GM12878 (cell line): ENCODE measurements around the gene SAXO1. TPM values are rescaled to one million over a fixed set of nuclear protein-coding genes. Genes with fewer than 3 reads are reported as not detected.

Experiments
- ATAC-seq: fragments of 200-7000 bp; cut with Tn5 transposase; 3 replicates; pipeline ENCODE4 v1.9.1; 2020; ENCODE audit warnings: mild to moderate bottlenecking, moderate library complexity
- BruUV-seq: library from RNA; stranded (reverse); fragments of 400-500 nt; replicated peaks from 2 replicates; lab custom pipeline; 2021; lab: Mats Ljungman, UMichigan
- CTCF ChIA-PET: fragments of 300-600 bp; sonication (Branson Sonifier 250); formaldehyde crosslinking; extraction: SDS; loops from one replicate; lab custom pipeline; 2021; ENCODE audit warnings: inconsistent platforms; lab: Yijun Ruan, JAX
- POLR2A ChIA-PET: fragments of 350-600 bp; formaldehyde crosslinking; extraction: SDS; loops from one replicate; lab custom pipeline; 2021; ENCODE audit warnings: inconsistent platforms; lab: Charles Lee
- RAD21 ChIA-PET: fragments of 300-600 bp; sonication (Branson Sonifier 250); formaldehyde crosslinking; loops from one replicate; lab custom pipeline; 2023; ENCODE audit warnings: antibody characterized with exemption; ENCODE audit not compliant: unreplicated experiment; lab: Charles Lee
- SMC1A ChIA-PET: fragments of 300-600 bp; sonication (Branson Sonifier 250); formaldehyde crosslinking; loops from one replicate; lab custom pipeline; 2023; ENCODE audit not compliant: unreplicated experiment, uncharacterized antibody; lab: Charles Lee
- DNase-seq: peaks from one replicate; pipeline ENCODE4 v3.0.0-alpha.2; 2011; ENCODE audit warnings: low read depth, low spot score
- FAIRE-seq: peaks from 3 replicates; lab custom pipeline; 2011; peaks lifted over from hg19 to GRCh38; lab: Jason Lieb, UNC
- H2AFZ ChIP-seq: 2 replicates; pipeline ENCODE4 v1.6.0; 2011; ENCODE audit warnings: low read depth, low read length, control low read depth; ENCODE audit not compliant: control insufficient read depth
- H3K27ac ChIP-seq: 2 replicates; pipeline ENCODE4 v1.5.1; 2011; ENCODE audit warnings: control low read depth; ENCODE audit not compliant: control insufficient read depth, insufficient read depth
- H3K27me3 ChIP-seq, 2 experiments: replicated peaks in 1 of 2; 2 replicates each; pipeline versions ENCODE4 v1.6.0 to v1.6.1; 2011; ENCODE audit warnings: low read length in 1 of 2; ENCODE audit not compliant: control insufficient read depth in 2 of 2, insufficient read depth in 2 of 2
- H3K36me3 ChIP-seq, 2 experiments: 2 replicates each; pipeline ENCODE4 v1.5.1; 2011; ENCODE audit warnings: low read length in 1 of 2; ENCODE audit not compliant: control insufficient read depth in 2 of 2, insufficient read depth in 2 of 2
- H3K4me1 ChIP-seq: 2 replicates; pipeline ENCODE4 v1.6.1; 2011; ENCODE audit warnings: mild to moderate bottlenecking, low read length, moderate library complexity, mixed read lengths; ENCODE audit not compliant: control insufficient read depth, insufficient read depth
- H3K4me2 ChIP-seq: 2 replicates; pipeline ENCODE4 v1.6.0; 2011; ENCODE audit warnings: control low read depth; ENCODE audit not compliant: control insufficient read depth, insufficient read depth
- H3K4me3 ChIP-seq: fragments of 200-600 bp; sonication (generic); 2 replicates; pipeline ENCODE4 v1.5.1; 2016
- H3K79me2 ChIP-seq: 2 replicates; pipeline ENCODE4 v1.6.0; 2011; ENCODE audit warnings: low read length; ENCODE audit not compliant: control insufficient read depth, insufficient read depth
- H3K9ac ChIP-seq: 2 replicates; pipeline ENCODE4 v1.8.0; 2011; ENCODE audit warnings: low read length, control low read depth, mixed read lengths; ENCODE audit not compliant: control insufficient read depth, insufficient read depth
- H3K9me3 ChIP-seq: replicated peaks from 3 replicates; pipeline ENCODE4 v1.5.1; 2011; ENCODE audit warnings: mild to moderate bottlenecking, low read length; ENCODE audit not compliant: control insufficient read depth, insufficient read depth
- H4K20me1 ChIP-seq: 2 replicates; pipeline ENCODE4 v1.6.0; 2011; ENCODE audit not compliant: control insufficient read depth, insufficient read depth
- CHD4 ChIP-seq: fragments of 200-600 bp; sonication (generic); IDR thresholded peaks from 2 replicates; pipeline ENCODE4 v1.6.1; 2016; ENCODE audit warnings: mild to moderate bottlenecking
- CTCF ChIP-seq, 3 experiments: IDR thresholded peaks in 2 of 3; conservative IDR thresholded peaks in 1 of 3; 2 replicates each; pipeline ENCODE4 v1.5.1; 2011; ENCODE audit warnings: low read depth in 3 of 3, low read length in 3 of 3, mild to moderate bottlenecking in 3 of 3, control low read depth in 2 of 3, moderate library complexity in 2 of 3, inconsistent platforms in 1 of 3, mixed read lengths in 1 of 3; ENCODE audit not compliant: control insufficient read depth in 2 of 3, insufficient read depth in 1 of 3; ENCODE audit errors: extremely low read depth in 1 of 3
- E2F8 ChIP-seq: fragments of 450-650 bp; IDR thresholded peaks from 2 replicates; pipeline ENCODE4 v1.6.1; 2018; ENCODE audit warnings: mild to moderate bottlenecking, low read depth, moderate library complexity; ENCODE audit not compliant: partially characterized antibody
- E4F1 ChIP-seq: fragments of 450-650 bp; IDR thresholded peaks from 2 replicates; pipeline ENCODE4 v1.6.1; 2018; ENCODE audit warnings: borderline replicate concordance, mild to moderate bottlenecking; ENCODE audit not compliant: partially characterized antibody
- FOS ChIP-seq: IDR thresholded peaks from 3 replicates; pipeline ENCODE4 v1.6.1; 2011; ENCODE audit warnings: borderline replicate concordance; ENCODE audit not compliant: insufficient read length; ENCODE audit errors: extremely low read depth
- MXI1 ChIP-seq: fragments of 150-350 bp; IDR thresholded peaks from 2 replicates; pipeline ENCODE4 v1.6.1; 2011; ENCODE audit warnings: low read depth, mild to moderate bottlenecking, inconsistent platforms, low read length, improper control_type of control experiment
- PBX3 ChIP-seq: IDR thresholded peaks from 2 replicates; pipeline ENCODE4 v1.6.1; 2011; ENCODE audit warnings: mild to moderate bottlenecking, low read depth, low read length, moderate library complexity; ENCODE audit not compliant: insufficient replicate concordance
- SP1 ChIP-seq: IDR thresholded peaks from one replicate; pipeline ENCODE4 v1.6.1; 2011; ENCODE audit warnings: low read depth, low read length
- SREBF2 ChIP-seq: IDR thresholded peaks from 2 replicates; pipeline ENCODE4 v1.6.1; 2012; ENCODE audit warnings: mild to moderate bottlenecking, low read length
- SUPT20H ChIP-seq: IDR thresholded peaks from 2 replicates; pipeline ENCODE4 v1.6.1; 2011; ENCODE audit warnings: low read depth, mild to moderate bottlenecking, low read length, moderate library complexity, borderline replicate concordance; ENCODE audit not compliant: control insufficient read depth
- SUZ12 ChIP-seq: fragments of 200-600 bp; sonication (generic); IDR thresholded peaks from one replicate; pipeline ENCODE4 v1.6.1; 2018; ENCODE audit warnings: antibody characterized with exemption, mild to moderate bottlenecking; ENCODE audit not compliant: unreplicated experiment
- ZNF24 ChIP-seq: fragments of 450-650 bp; IDR thresholded peaks from 2 replicates; pipeline ENCODE4 v1.6.1; 2017; ENCODE audit warnings: antibody characterized with exemption, mild to moderate bottlenecking
- WGBS: methylation state at CpG from one replicate; pipeline ENCODE4 v1.1.6; 2016; ENCODE audit warnings: low lambda C conversion rate; ENCODE audit not compliant: insufficient replicate concordance, insufficient coverage; ENCODE audit errors: missing lambda C conversion rate; 5-methylcytosine and 5-hydroxymethylcytosine counted together
- in situ Hi-C: fragments of 300-500 bp; cut with MboI; formaldehyde crosslinking; loops from 9 replicates; pipeline ENCODE4 v1.14.3; 2018; ENCODE audit warnings: mixed read lengths
- intact Hi-C: fragments of 100-400 bp; cut with micrococcal nuclease; formaldehyde crosslinking; loops from one replicate; pipeline ENCODE4 v1.14.2; 2022; ENCODE audit not compliant: unreplicated experiment
- polyA plus RNA-seq, 11 experiments: library from polyadenylated mRNA; depleted of rRNA in 4 of 11; unstranded in 6 of 11; stranded (reverse) in 5 of 11; fragments of >200 nt; fragmentation: Nextera tagmentation in 4 of 11; fragmentation: Illumina TruSeq in 1 of 11; extraction: Ambion mirVana in 4 of 11; extraction: Trizol in 1 of 11; gene quantifications; 1 replicate in 1 of 11; 2 replicates in 10 of 11; pipeline versions ENCODE4 v1.2.1 to v1.2.3, GENCODE V29; 2011 to 2016; ENCODE audit warnings: inconsistent platforms in 2 of 11, missing spikeins in 2 of 11, low read depth in 1 of 11
- total RNA-seq, 4 experiments: library from RNA; depleted of rRNA in 3 of 4; stranded (reverse); fragments of >200 nt in 3 of 4; fragmentation: Illumina TruSeq in 1 of 4; extraction: Trizol in 1 of 4; gene quantifications; 2 replicates each; pipeline versions ENCODE4 v1.2.1 to v1.2.3, GENCODE V29; 2013 to 2021

The SAXO1 gene
- total and polyA plus RNA-seq, 10 of the 15 experiments (the other 5 are each of a cell fraction or from before 2014, with no cell fraction given), result under 0.01 to 0.01 TPM; not detected in 8

- Histone ChIP-seq H3K27me3 (no peaks in the 10 kb centered on the region), H3K9ac (no peak overlapping the region), H3K79me2 (no peaks in the 10 kb centered on the region), H3K9me3 (no peaks in the 10 kb centered on the region), H3K4me3 (no peak overlapping the region), H4K20me1 (no peaks in the 10 kb centered on the region), H3K36me3 (no peaks in the 10 kb centered on the region), H2AFZ (no peak overlapping the region), H3K4me2 (no peak overlapping the region), H3K27ac (no peak overlapping the region), H3K4me1 (no peaks in the 10 kb centered on the region)
- intact Hi-C loops, result no loop called here
- CTCF ChIA-PET, result interaction anchor here (6.9 kb wide), 1 partner anchor 42 kb away, joined by 23 read pairs; no protein-coding TSS in a partner anchor
- no TSS peak for BruUV-seq
- no peak for FAIRE-seq
- 50% methylated on average over 6 of the region's 6 CpGs for WGBS
- TF ChIP-seq SUPT20H, result no peak
- TF ChIP-seq SUZ12, result no peak
- no peak for TF ChIP-seq E4F1
- no peak for TF ChIP-seq MXI1
- no peak for TF ChIP-seq CTCF (IDR thresholded peaks at IDR 0.05 in 2 of 3, conservative IDR thresholded peaks at IDR 0.05 in 1 of 3; ENCODE audit: control insufficient read depth in 2 of 3, extremely low read depth in 1 of 3, insufficient read depth in 1 of 3, low read depth in 3 of 3, low read length in 3 of 3)
- no peak for TF ChIP-seq SP1
- TF ChIP-seq CHD4, result no peak
- TF ChIP-seq FOS, result no peak
- no peak for TF ChIP-seq SREBF2
- no peak for TF ChIP-seq ZNF24
- TF ChIP-seq E2F8, result no peak
- no peak for TF ChIP-seq PBX3
- SMC1A ChIA-PET, result no interaction called here
- ATAC-seq, result no peak
- POLR2A ChIA-PET, result no interaction called here
- no peak for DNase-seq
- RAD21 ChIA-PET, result no interaction called here
- in situ Hi-C loops, result no loop called here
Measured at GRCh38 chr9:18985464-18985951, 47.5 kb downstream of the SAXO1 start.
